AG08395 (cell line): ENCODE measurements around the gene MAP3K15.
A peak's percentile ranks its signal among the peaks of the same experiment; 100 is the strongest.

Source experiments
- DNase-seq: peaks from one replicate; pipeline ENCODE4 v3.0.0; 2012; ENCODE audit warnings: mixed read lengths, low spot score

MAP3K15 gene, protein sequence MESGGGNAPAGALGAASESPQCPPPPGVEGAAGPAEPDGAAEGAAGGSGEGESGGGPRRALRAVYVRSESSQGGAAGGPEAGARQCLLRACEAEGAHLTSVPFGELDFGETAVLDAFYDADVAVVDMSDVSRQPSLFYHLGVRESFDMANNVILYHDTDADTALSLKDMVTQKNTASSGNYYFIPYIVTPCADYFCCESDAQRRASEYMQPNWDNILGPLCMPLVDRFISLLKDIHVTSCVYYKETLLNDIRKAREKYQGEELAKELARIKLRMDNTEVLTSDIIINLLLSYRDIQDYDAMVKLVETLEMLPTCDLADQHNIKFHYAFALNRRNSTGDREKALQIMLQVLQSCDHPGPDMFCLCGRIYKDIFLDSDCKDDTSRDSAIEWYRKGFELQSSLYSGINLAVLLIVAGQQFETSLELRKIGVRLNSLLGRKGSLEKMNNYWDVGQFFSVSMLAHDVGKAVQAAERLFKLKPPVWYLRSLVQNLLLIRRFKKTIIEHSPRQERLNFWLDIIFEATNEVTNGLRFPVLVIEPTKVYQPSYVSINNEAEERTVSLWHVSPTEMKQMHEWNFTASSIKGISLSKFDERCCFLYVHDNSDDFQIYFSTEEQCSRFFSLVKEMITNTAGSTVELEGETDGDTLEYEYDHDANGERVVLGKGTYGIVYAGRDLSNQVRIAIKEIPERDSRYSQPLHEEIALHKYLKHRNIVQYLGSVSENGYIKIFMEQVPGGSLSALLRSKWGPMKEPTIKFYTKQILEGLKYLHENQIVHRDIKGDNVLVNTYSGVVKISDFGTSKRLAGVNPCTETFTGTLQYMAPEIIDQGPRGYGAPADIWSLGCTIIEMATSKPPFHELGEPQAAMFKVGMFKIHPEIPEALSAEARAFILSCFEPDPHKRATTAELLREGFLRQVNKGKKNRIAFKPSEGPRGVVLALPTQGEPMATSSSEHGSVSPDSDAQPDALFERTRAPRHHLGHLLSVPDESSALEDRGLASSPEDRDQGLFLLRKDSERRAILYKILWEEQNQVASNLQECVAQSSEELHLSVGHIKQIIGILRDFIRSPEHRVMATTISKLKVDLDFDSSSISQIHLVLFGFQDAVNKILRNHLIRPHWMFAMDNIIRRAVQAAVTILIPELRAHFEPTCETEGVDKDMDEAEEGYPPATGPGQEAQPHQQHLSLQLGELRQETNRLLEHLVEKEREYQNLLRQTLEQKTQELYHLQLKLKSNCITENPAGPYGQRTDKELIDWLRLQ (N-terminal part only)

DNA sequence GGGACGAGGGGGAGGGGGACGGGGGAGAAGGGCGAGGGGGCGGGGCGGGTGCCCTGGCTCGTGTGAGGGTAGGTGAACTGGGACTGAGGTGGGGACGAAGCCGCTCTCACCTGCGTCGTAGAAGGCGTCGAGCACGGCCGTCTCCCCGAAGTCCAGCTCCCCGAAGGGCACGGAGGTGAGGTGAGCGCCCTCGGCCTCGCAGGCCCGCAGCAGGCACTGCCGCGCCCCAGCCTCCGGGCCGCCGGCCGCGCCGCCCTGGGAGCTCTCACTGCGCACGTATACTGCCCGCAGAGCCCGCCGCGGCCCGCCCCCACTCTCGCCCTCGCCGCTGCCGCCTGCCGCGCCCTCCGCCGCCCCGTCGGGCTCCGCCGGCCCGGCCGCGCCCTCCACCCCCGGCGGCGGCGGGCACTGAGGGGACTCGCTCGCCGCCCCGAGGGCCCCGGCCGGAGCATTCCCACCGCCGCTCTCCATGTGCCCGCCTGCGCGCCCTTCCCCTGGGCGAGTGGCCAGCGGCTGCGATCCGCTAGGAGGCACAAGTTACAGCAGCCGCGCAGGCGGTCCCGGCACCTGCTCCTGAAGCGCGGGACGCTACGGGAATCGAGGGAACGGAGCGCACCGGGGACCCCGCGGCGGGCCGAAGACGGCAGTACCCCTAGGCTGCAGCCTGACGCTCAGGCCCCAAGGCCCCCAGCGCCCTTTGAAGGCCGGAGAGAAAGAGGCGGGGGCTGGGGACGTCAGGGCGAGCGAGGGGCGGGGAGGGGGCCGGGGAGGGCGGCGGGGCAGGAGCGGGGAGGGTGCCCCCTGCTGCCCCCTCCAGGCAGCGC lies at the start of gene MAP3K15:
Gene MAP3K15, minus strand, starts transcription at position 718 of the 824 bp plus-strand sequence. Its CDS starts 247 bp downstream, at position 471.
- DNase-seq = peak; percentile 10

DNA sequence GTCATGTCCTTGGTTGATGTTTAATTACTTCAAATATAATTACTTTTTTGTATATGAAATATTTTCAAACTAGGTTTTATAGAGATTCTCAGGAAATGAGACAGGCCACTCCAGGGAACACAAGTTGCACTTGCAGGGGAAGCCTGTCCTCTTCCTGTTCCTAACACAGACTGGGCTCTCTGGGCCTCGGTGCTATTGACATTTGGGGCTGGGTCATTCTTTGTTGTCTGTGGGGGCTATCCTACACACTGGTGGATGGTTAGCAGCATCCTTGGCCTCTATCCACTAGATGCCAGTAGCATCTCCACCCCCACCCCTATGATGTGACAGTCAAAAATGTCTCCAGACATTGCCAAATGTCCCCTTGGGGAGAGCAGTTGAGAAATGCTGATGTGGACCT lies 49.3 kb upstream of the MAP3K15 start:
- DNase-seq = no peak

DNA sequence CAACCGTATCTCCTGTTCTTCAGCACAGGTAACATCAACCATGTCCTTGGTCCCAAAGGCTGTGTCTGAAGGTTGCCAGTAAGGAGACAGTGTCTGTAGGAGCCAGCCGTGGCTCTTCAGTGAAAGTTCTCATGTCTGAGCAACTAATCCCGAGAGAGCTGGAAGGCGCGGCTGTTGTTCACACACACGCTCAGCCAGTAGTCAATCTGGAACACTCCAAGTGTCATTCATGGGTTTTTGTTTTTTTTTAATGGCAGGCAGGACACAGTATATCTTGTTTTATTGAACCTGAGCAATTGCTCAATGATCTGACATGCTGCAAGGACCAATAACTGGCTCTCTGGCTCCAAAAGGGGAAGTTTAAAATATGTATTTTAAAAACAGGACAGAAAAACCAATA lies 48.4 kb upstream of the MAP3K15 start:
- DNase-seq = no peak

DNA sequence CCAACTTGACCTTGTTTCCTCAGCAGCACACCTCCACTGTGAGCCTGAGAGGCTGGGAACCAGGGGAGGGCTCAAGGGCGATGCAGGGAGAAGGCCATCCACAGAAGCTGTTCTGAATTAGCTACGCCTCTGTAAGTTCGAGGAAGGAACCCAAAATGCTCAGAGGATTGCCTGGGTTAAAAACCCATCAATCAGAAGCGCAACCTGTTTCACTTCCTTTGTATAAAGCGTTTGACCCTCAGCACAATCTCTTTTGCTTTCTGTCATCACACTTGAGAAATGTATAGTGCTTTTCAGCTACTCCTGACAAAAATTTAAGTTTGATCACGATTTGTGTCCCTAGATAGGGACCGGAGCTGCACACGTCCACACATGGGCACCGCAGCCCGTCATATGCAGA lies 48.0 kb upstream of the MAP3K15 start:
- DNase-seq = no peak

DNA sequence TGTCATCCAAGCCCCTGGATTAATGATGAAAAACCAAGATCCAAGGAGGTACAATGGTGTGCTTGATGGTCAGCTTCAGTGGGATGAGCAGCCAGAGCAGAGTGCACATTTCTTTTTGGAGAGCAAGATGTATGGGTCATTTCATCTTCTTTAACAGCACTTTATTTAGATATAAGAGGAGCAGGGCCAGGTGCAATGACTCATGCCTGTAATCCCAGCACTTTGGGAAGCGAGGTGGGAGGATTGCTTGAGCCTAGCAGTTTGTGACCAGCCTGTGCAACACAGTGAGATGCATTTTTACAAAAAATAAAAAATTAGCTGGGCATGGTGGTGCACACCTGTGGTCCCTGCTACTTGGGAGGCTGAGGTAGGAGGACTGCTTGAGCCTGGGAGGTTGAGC lies 45.3 kb upstream of the MAP3K15 start:
- DNase-seq = no peak

DNA sequence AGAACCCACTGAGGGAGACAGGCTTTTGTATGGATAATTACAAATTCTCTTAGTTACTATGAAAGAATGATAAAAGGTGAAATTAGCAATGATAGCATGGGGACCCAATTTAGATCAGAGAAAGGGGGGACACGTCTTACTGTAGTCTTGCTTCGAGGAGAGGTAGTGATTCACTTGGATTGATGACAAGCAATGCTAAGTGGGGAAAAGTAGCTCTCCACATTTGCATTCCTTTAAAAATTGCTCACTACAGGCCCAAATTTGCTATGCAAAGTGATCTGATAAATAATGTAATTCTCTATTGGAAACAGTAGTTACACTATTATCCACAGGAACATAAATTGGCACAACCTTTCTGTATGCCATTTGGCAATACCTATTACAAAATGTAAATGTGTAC lies 42.5 kb upstream of the MAP3K15 start:
- no peak for DNase-seq

DNA sequence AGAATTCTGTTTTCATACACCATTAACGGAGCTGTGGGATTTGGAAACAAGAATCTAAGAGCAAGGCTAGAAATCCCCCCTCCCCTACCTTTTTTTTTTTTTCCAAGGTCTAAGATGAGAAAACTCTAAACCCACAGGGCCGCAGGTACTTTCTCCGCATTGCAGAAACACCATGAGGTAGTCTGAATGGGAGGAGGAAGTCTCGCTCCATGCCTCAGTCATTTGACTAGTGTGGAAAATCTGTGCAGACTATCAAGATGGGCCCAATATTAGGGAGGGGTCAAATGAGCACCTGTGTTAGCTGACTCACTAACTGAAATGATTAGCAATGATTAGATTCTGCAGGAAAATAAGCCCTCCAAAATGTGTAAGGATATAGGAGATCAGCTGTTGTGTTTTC lies 40.9 kb upstream of the MAP3K15 start:
- DNase-seq = no peak

DNA sequence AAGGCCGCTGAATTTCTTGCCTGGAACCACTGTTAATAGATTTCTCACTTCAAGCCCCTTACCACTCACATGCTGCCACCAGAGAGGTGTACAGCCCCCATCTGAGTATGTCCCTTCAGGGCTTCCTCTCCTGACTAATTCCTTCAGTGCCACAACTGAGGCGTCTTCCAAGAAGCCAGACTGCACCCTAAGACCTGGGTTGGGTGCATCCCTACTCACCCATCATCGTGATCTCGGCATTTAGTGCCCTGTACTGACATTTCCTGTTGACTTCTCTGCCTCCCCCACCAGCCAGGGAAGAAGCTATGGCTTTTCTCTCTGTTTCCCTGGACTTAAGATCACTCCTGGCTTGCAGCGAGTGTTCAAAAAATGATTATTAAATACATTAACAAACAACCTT lies 40.4 kb upstream of the MAP3K15 start:
- no peak for DNase-seq

DNA sequence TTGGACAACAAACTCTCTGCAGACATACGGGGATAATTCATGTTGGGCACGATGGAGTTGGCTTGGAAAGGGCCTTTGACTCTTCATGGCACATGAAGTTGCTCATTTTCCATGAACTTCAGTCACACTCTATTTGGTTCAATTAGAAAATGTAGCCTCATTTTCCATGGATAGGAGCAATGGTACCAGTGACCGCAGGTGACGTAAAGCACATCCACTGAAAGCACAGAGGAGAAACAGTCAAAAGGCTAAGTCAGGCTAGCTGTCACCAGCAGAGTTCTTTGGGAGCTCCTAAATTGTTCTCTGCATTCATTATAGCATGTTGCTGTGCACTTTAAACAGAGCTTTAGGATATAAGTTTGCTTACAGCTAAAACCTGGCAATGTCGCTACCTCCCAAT lies 39.9 kb upstream of the MAP3K15 start:
- no peak for DNase-seq

DNA sequence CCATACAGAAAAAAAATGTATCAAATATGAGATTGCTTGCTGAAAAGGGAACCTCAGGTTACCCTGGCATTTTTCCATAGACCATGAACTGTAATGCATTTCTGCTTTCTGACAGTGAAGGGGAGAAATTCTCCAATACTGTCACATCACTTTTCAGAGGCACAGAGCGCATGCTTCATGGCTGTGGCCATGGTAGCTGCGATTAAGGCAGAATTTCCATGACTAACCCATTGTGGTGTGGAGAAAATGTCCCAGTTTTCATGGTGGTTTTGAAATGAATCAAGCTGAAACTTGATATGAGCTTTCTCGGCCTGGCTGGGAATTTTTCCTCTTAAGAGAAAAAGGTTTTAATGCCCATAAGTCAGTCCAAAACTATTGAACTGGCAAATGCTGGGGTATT lies 39.5 kb upstream of the MAP3K15 start:
- peak; percentile 59 for DNase-seq

DNA sequence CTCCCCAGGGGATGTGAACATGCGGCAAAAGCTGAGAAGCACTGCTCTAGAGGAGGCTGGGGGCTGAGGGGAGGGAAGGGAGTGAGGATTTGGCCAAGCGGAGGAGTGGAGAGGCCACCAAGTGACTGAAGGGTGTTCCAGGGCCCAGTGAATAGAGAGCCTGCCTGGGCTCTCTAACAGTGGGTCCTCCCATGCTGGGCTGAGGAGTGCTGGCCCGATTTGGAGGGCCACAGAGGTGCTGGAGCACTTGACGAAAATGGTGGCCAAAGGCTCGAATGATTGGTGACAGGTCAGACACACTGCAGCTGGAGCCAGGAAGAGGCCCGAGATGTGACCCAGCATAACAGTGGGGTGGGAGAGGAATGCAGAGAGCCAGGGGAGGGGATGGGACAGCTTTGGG lies 37.5 kb upstream of the MAP3K15 start:
- DNase-seq = no peak

DNA sequence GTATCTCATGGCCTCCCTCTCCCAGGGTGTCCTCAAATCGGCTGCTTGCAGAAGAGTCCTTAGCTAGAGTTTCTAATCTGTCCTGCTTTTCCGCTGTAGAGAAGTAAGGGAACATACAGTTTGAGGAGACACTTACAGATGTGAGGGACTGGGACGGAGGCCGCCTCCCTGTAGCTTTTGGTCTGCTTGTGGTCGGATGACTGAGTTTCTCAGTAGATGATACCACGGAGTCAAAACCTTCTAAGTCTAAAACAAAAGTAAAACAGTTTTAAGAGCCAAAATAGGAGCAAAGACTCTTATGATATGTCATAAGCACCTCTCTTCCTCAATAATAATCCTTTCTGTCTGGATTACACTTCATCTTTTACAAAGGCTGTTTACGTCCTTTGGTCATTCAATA lies 34.5 kb upstream of the MAP3K15 start:
- DNase-seq = no peak

DNA sequence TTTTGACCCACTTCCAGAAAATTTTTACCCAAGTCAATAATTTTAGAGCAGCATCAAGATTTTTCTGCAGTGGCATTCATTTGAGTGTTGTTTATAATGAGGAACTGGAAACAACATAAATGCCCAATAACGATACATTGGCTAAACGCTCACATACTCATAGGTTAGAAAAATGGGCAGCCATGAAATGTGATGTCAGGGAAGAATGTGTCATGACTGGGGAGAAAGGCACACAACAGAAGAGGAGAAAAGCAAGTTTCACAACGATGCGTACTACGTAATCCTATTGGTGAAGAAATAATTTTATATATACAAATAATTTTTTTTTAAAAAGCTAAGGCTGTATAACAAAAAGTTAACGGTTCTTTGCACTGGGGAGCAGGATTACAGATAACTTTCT lies 33.6 kb upstream of the MAP3K15 start:
- no peak for DNase-seq

DNA sequence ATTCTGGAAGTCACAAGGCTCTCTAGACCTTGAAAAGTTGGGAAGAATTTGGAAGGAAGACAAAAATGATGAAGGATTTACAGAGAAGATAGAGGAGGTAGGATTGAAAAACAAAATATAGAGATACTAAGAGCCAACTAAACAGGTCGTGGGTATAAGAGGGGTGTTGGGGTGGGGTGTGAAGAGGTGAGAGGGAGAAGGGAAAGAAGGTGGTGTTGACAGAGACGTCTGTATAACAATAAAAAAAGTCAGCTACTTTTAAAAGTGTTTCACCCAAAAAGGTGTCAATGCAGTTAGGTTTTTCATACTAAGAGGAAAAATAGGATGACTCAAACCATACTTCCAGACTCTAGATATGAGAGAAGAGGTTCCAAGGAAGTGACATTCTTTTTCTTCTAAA lies 33.0 kb upstream of the MAP3K15 start:
- no peak for DNase-seq

DNA sequence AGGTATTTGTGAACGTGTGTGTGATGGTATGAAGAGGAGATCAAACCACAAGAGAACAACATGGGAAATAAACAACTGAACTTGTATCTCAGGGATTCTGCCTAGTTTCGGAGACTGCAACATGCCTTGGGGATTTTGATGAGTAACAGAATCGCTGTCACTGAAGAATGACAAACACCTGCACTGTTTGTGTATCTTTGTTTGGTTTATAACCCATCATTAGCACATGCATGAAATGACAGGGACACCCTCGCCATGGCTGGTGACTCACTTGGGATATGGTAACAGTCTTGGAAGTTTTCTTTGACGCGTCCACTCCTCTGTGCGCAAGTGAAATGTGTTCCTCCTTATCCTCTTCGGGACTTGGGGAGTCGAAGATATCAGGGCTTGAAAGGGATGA lies 30.3 kb upstream of the MAP3K15 start:
- no peak for DNase-seq

DNA sequence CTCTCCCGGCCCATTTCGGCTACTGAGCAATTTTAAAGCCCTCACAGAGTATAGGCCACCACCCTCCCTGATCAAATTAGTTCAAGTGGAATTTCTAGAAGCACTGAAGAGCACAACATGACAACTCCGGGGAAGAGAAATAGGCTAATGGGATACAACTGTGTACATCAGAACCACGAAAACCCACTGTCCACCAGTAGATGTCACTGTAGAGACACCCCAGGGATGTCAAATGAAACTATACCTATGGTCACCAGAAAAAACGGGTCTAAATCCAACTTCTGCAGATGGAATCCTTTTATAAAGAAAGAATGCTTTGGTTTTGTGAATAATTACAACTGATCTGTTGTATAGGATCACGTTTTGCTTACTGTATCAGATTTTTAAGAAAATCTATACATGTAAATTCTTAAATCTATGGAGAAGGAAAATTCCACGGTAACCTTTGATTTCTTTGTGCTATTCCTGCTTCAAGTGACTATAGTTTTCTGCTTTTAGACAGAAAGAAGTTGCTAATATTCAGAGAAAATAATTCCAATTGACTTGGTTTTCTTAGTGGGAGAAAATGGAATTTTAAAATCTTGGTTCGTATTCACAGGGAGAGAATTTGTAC lies 29.5 kb upstream of the MAP3K15 start:
- DNase-seq = peak; percentile 72

DNA sequence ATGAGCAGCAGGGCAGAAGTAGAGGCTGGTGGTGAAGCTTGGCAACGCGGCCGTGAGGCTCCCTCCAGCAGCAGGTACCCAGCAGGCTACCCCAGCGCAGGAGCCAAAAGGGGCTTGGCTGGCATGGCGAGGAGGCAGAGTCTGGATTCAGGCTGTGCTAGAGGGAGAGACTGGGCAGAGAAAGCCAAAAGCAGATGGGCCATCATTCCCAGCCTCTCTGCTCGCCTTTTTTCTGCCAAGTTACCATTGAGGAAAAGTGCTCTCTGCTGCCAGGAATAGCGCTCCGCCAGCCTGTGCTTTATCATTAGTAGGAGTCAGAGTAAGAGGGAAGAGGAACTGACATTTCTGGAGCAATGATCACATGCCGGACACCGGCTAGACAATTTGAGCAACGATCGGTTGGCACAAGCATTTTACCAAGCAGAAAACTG lies 28.7 kb upstream of the MAP3K15 start:
- DNase-seq = no peak

DNA sequence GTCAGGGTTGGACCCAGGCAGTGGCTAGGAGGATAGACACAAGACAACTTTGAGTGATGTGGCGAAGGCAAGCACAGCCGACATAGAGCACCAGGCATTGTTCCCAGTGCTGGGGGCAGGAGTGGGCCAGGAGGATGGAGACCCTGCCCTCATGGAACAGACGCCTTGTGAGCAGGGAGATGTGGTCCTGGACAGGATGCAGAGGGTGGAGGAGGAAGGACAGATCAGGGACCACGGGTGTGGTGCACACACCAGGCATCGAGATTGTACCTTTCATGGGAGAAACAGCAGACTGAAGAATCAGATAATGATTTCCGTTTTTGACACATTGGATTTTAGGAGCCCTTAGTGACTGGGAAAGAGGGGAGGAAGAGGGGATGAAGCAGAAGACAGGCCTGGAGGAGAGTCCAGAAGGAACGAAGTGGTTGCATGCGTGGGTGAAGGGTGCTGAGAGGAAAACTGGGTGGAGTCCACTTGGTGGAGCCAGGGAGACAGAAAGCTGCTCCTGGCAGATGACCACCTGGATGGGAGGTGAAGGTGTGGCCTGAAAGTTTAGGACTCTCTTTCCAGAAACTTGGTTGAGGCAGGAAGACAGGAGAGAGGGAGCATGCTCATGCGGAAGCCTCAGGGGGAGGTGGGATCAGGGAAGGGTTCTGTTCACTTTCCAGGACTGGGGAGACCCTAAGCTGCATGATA lies 27.9 kb upstream of the MAP3K15 start:
- no peak for DNase-seq

DNA sequence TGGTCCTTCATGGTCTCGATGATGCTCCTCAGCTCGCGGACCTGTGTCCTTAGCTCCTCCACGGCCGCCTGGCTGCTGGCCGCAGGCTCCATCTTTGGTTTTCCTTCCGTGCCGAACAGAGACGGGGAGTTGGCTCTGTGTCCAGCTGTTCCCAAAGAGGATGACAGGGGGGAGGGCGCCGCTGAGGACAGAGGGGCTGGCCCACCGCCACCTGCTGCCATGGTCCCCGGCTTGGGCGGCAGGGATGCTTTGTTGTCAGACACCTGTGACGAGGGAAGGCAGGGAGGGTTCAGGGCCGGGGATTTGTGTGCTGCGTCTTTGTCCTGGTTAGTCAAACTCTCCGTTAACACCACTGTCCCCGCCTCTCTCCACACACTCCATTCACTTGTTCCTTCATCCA lies 26.6 kb upstream of the MAP3K15 start:
- no peak for DNase-seq

DNA sequence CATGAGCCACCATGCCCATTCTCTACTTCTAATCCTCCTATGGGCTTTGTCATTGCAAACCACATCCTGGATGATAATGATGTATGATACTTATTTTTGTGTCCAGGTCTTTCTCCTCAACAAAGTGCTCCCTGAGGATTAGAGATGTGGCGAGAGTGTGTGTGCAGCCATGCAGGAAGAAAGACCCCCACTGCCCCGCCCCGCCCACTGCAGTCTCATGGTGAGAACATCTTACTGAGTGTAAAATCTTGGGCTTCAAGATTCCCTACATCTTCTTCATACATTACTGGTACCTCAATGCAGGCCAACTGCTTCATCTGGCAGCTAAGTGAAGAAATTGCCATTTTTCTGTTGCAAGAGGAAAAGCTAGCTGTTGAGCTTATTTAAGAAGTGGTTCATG lies 25.9 kb upstream of the MAP3K15 start:
- no peak for DNase-seq

DNA sequence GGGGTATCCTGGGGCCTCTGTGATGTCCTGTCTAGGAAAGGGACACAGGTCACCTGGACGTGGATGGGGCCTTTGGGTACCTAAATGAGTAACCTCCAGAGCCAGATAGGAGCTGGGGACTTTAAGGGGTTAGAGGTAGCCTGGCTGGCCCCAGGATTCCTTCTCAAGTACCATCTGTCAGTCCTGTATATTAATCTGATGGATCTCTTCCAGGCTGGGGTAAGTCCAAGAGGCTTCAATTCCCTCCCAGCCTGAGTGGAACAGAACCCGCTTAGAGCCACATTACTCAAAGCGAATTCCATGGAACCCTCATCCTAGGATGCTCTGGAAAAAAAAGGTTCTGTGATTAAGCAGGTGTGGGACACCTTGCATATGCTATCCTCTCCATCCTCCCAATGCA lies 24.8 kb upstream of the MAP3K15 start:
- DNase-seq = no peak
